GM23338 (cell line): Measurements from ENCODE around the gene WNT5B.

Experiments
- CREB1 ChIP-seq: fragments of 250-450 bp; sonication (Bioruptor Pico); IDR thresholded peaks from 2 replicates; pipeline ENCODE4 v1.5.0; 2020; ENCODE audit warnings: low read depth, mild to moderate bottlenecking, moderate library complexity
- CTCF ChIP-seq, 2 experiments: fragments of 200-600 bp in 1 of 2; sonication (generic) in 1 of 2; conservative IDR thresholded peaks; 2 replicates each; pipeline versions ENCODE4 v1.5.1 to v1.6.1; 2016 to 2017; ENCODE audit warnings: antibody characterized with exemption in 2 of 2, low read depth in 2 of 2, mild to moderate bottlenecking in 2 of 2, moderate library complexity in 1 of 2
- ETS1 ChIP-seq: IDR thresholded peaks from 2 replicates; pipeline ENCODE4 v1.6.1; 2016; ENCODE audit warnings: antibody characterized with exemption
- EZH2 ChIP-seq: fragments of 200-600 bp; sonication (generic); IDR thresholded peaks from one replicate; pipeline ENCODE4 v1.8.0; 2017; ENCODE audit warnings: antibody characterized with exemption, mild to moderate bottlenecking, low read depth; ENCODE audit not compliant: unreplicated experiment
- EZH2phosphoT487 ChIP-seq: fragments of 200-600 bp; sonication (generic); IDR thresholded peaks from one replicate; pipeline ENCODE4 v1.8.1; 2018; ENCODE audit warnings: antibody characterized with exemption; ENCODE audit not compliant: unreplicated experiment
- JUNB ChIP-seq: IDR thresholded peaks from one replicate; pipeline ENCODE4 v1.6.1; 2016; ENCODE audit warnings: antibody characterized with exemption; ENCODE audit not compliant: unreplicated experiment
- NANOG ChIP-seq: IDR thresholded peaks from 2 replicates; pipeline ENCODE4 v1.6.1; 2016; ENCODE audit warnings: antibody characterized with exemption, borderline replicate concordance
- POLR2AphosphoS5 ChIP-seq: IDR thresholded peaks from 2 replicates; pipeline ENCODE4 v1.6.1; 2016; ENCODE audit warnings: antibody characterized with exemption, low read depth
- STAT1 ChIP-seq: IDR thresholded peaks from one replicate; pipeline ENCODE4 v1.6.1; 2016; ENCODE audit warnings: antibody characterized with exemption; ENCODE audit not compliant: unreplicated experiment
- ZNF114 ChIP-seq: fragments of 250-450 bp; sonication (Bioruptor Pico); IDR thresholded peaks from 2 replicates; pipeline ENCODE4 v1.5.0; 2020; ENCODE audit warnings: mild to moderate bottlenecking, moderate library complexity
- ZNF331 ChIP-seq: fragments of 250-450 bp; sonication (Bioruptor Pico); IDR thresholded peaks from 2 replicates; pipeline ENCODE4 v1.5.0; 2020; ENCODE audit warnings: low read depth, mild to moderate bottlenecking, moderate library complexity
- TF ChIP-seq, protein P1 (sequence below): IDR thresholded peaks from one replicate; pipeline ENCODE4 v1.6.1; 2018; ENCODE audit warnings: antibody characterized with exemption; ENCODE audit not compliant: unreplicated experiment
- TF ChIP-seq, protein P2 (sequence below): fragments of 250-450 bp; sonication (Bioruptor Pico); IDR thresholded peaks from 2 replicates; pipeline ENCODE4 v1.5.0; 2020; ENCODE audit warnings: mild to moderate bottlenecking, moderate library complexity

DNA sequence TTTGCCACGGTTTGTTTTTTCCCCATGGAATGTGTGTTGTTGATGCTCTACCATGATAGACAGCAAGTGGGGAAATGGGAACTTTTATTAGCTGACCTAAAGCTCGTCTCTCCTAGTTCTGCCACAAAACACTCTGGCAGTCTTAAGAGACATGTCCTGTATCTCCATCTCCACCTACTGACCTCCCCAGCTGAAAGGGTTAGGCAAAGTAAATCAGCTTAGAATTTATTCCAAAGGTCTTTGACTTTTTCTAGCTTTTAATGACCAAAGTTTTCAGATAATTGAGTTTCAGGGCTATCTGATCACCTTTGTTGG lies 52.4 kb downstream of the WNT5B start:
- TF ChIP-seq CTCF (conservative IDR thresholded peaks at IDR 0.05; ENCODE audit: low read depth in 2 of 2): no peak
- no peak for TF ChIP-seq CREB1 (CRISPR knock-in tag)
- TF ChIP-seq EZH2phosphoT487: no peak
- no peak for TF ChIP-seq EZH2
- TF ChIP-seq, protein P1, sequence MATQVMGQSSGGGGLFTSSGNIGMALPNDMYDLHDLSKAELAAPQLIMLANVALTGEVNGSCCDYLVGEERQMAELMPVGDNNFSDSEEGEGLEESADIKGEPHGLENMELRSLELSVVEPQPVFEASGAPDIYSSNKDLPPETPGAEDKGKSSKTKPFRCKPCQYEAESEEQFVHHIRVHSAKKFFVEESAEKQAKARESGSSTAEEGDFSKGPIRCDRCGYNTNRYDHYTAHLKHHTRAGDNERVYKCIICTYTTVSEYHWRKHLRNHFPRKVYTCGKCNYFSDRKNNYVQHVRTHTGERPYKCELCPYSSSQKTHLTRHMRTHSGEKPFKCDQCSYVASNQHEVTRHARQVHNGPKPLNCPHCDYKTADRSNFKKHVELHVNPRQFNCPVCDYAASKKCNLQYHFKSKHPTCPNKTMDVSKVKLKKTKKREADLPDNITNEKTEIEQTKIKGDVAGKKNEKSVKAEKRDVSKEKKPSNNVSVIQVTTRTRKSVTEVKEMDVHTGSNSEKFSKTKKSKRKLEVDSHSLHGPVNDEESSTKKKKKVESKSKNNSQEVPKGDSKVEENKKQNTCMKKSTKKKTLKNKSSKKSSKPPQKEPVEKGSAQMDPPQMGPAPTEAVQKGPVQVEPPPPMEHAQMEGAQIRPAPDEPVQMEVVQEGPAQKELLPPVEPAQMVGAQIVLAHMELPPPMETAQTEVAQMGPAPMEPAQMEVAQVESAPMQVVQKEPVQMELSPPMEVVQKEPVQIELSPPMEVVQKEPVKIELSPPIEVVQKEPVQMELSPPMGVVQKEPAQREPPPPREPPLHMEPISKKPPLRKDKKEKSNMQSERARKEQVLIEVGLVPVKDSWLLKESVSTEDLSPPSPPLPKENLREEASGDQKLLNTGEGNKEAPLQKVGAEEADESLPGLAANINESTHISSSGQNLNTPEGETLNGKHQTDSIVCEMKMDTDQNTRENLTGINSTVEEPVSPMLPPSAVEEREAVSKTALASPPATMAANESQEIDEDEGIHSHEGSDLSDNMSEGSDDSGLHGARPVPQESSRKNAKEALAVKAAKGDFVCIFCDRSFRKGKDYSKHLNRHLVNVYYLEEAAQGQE: no peak
- TF ChIP-seq ETS1: no peak
- no peak for TF ChIP-seq POLR2AphosphoS5
- TF ChIP-seq JUNB: no peak
- TF ChIP-seq ZNF114: no peak
- no peak for TF ChIP-seq NANOG
- no peak for TF ChIP-seq STAT1
- no peak for TF ChIP-seq ZNF331 (CRISPR knock-in tag)
- TF ChIP-seq, protein P2, sequence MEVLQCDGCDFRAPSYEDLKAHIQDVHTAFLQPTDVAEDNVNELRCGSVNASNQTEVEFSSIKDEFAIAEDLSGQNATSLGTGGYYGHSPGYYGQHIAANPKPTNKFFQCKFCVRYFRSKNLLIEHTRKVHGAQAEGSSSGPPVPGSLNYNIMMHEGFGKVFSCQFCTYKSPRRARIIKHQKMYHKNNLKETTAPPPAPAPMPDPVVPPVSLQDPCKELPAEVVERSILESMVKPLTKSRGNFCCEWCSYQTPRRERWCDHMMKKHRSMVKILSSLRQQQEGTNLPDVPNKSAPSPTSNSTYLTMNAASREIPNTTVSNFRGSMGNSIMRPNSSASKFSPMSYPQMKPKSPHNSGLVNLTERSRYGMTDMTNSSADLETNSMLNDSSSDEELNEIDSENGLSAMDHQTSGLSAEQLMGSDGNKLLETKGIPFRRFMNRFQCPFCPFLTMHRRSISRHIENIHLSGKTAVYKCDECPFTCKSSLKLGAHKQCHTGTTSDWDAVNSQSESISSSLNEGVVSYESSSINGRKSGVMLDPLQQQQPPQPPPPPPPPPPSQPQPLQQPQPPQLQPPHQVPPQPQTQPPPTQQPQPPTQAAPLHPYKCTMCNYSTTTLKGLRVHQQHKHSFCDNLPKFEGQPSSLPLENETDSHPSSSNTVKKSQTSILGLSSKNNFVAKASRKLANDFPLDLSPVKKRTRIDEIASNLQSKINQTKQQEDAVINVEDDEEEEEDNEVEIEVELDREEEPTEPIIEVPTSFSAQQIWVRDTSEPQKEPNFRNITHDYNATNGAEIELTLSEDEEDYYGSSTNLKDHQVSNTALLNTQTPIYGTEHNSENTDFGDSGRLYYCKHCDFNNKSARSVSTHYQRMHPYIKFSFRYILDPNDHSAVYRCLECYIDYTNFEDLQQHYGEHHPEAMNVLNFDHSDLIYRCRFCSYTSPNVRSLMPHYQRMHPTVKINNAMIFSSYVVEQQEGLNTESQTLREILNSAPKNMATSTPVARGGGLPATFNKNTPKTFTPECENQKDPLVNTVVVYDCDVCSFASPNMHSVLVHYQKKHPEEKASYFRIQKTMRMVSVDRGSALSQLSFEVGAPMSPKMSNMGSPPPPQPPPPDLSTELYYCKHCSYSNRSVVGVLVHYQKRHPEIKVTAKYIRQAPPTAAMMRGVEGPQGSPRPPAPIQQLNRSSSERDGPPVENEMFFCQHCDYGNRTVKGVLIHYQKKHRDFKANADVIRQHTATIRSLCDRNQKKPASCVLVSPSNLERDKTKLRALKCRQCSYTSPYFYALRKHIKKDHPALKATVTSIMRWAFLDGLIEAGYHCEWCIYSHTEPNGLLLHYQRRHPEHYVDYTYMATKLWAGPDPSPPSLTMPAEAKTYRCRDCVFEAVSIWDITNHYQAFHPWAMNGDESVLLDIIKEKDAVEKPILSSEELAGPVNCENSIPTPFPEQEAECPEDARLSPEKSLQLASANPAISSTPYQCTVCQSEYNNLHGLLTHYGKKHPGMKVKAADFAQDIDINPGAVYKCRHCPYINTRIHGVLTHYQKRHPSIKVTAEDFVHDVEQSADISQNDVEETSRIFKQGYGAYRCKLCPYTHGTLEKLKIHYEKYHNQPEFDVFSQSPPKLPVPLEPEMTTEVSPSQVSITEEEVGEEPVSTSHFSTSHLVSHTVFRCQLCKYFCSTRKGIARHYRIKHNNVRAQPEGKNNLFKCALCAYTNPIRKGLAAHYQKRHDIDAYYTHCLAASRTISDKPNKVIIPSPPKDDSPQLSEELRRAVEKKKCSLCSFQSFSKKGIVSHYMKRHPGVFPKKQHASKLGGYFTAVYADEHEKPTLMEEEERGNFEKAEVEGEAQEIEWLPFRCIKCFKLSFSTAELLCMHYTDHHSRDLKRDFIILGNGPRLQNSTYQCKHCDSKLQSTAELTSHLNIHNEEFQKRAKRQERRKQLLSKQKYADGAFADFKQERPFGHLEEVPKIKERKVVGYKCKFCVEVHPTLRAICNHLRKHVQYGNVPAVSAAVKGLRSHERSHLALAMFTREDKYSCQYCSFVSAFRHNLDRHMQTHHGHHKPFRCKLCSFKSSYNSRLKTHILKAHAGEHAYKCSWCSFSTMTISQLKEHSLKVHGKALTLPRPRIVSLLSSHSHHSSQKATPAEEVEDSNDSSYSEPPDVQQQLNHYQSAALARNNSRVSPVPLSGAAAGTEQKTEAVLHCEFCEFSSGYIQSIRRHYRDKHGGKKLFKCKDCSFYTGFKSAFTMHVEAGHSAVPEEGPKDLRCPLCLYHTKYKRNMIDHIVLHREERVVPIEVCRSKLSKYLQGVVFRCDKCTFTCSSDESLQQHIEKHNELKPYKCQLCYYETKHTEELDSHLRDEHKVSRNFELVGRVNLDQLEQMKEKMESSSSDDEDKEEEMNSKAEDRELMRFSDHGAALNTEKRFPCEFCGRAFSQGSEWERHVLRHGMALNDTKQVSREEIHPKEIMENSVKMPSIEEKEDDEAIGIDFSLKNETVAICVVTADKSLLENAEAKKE (CRISPR knock-in tag): no peak
